HG02798 (cell line): Measurements from ENCODE around the gene DPP10.

Experiments
- ATAC-seq: cut with Tn5 transposase; IDR thresholded peaks from one replicate; pipeline ENCODE4 v1.9.1; 2021; ENCODE audit warnings: mild to moderate bottlenecking; ENCODE audit not compliant: unreplicated experiment, poor library complexity

The DPP10 gene

GRCh38 chr2:115596659-115597375 lies 1154.4 kb downstream of the DPP10 start:
- no peak for ATAC-seq

GRCh38 chr2:115603285-115603684 lies 1160.8 kb downstream of the DPP10 start:
- no peak for ATAC-seq

DNA sequence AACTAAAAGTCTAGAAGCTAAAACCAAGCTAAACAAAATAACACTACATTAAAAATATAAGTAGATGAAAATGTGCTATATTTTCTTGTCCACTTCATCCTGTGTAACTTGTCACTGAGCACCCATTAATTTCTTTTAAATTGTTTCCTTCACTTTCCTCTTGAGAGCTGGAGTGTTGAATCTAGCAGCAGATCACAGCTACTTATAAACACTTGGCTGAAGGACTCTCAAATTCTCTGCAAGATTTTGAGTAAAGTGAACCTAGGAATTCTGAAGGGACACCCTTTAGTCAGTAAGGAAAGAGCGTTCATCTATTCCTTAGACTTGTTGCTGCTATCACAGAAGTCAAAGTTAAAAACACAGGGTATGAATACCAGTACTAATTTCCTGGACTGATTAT lies 1163.9 kb downstream of the DPP10 start:
- ATAC-seq, result no peak

DNA sequence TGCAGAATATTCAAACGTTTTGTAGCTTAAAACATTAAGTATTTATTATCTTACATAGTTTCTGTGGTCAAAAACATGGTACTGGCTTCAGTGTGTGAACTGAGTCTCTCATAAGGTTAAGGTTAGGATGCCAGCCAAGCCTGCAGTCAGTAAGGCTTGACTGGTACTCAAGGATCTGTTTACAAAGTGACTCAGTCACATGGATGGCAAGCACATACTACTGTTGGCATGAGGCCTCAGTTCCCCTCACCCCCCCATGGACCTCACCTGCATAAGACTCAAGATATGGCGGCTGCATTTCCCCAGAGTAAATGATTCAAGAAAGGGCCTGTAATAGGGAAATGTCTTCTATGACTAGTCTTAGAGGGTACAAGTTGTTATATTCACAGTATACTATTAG lies 1167.5 kb downstream of the DPP10 start:
- no peak for ATAC-seq

DNA sequence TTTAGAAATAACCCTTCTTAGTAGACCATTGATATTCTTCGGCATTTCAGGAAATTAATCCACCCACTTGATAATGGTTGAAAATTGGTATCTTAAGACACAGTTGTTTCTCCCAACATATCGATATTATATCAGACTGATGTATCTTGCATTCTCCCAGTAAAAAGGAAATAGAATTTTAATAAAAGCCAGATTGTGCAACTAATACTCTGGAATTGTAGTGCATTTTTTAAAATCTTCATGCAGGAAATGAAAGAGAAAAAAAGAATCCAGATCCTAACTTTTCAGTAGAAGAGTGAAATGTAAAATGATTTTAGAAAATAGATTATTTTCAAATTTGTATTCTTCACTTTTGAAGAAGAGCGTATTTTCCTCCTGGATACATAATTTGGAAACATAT lies 1168.4 kb downstream of the DPP10 start:
- ATAC-seq, result no peak

DNA sequence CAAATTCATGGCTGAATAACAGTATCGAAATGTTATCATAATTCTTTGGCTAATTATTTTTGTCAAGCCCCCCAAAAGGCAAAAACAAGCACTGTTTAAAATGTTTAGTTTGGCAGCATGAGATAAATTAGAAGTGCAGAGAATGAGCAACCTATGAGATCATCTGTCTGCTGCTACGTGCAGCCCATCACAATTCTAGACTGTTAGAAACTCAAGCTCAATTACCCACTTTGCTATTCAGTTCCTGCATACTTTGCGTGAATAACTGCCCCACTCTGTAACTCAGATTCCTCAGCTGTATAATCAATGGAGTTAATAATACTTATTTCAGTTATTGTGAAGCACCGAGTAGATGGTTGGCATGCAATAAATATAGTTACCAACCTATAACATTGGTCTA lies 1181.9 kb downstream of the DPP10 start:
- no peak for ATAC-seq

DNA sequence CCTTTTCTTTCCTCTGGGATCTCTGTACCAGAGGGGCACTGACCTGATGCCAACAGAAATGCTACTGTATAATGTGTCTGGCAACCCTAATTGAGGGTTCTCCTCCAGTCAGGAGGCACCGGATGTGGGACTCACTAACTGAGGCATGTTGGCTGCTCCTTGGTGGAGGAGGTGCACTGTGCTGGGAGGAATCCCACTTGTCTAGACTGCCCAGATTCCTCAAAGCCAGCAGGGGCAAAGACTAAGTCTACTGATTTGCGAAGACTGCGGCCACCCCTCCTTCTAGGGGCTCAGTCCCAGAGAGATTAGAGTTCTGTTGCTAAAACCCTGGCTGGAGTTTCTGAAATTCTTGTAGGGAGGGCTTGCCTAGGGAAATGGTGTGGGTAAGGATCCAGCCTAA lies 1192.1 kb downstream of the DPP10 start:
- no peak for ATAC-seq

- no peak for ATAC-seq
Observed at GRCh38 chr2:115635430-115635829, 1193.0 kb downstream of the DPP10 start.

DNA sequence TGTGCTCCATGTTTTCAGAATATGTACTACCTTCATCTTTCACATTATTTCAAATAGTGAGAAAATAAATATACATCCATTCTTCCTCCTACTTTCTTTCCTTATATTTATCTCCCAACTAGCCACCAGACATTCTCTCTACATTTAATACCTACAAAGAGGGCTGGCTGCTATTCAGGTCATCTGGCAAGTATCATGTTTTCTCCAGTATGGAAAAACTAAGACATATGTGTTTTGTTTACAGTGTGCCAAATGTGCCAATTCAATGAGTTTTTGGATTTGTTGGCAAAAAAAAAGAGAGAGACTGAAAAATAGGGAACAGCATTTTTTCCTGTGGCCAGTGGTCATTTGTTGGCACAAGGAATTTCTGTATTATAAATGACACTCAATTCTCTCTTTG lies 1207.3 kb downstream of the DPP10 start:
- no peak for ATAC-seq

DNA sequence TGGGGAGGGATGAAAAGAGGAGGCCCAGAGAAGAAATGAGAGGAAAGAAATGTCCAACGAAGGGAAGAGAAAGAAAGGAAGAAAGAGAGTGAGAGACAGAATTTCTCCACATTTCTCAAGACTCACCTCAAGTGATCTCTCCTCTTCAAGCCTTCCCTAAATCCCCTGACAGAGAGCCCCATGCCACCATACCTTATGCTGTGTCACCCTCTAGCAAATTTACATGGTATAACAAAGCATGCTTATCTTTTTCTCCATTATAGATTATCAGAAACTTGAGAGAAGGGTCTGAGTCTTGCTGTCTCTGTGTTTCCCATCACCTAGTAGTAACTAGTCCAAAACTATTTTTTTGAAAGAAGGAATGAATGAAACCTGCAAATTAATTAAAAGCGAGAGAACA lies 1208.4 kb downstream of the DPP10 start:
- no peak for ATAC-seq

DNA sequence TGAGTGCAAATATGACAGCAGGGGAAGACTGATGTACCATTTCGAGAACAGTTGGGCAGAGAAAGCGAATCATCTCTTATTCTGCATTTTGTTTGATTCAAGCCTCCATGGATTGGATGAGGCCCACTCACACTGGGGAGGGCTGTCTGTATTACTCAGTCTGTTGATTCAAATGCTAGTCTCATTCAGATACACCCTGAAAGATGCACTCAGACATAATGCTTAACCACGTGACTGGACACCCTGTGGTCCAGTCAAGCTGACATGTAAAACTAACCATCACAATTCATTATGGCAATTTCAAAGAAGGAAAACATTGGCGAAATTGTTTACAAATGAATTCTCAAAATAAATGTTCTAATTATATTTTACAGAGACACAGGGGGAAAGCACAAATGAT lies 1210.2 kb downstream of the DPP10 start:
- ATAC-seq, result no peak

- ATAC-seq, result no peak
Observed at GRCh38 chr2:115654362-115654761, 1211.9 kb downstream of the DPP10 start.

- no peak for ATAC-seq
Observed at GRCh38 chr2:115678129-115678528, 1235.7 kb downstream of the DPP10 start.

DNA sequence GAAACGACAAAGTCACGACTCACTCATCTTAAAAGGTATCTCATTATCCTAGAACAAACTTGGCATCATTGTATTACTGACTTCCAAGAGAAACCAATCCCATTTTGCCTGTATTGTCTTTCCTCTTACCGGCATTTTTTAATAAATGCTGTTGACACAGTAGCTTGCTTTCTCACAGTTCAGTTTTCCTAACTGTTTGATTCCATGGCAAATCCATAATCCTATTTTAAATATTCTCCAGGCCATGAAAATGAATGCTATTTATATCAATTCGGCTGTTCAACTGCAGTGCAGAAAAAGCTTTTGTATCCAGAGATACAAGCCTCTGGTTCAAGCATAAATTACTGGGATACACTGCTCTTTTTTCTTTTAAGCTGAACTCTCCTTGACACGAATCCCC lies 1241.9 kb downstream of the DPP10 start:
- ATAC-seq, result no peak

GRCh38 chr2:115691409-115691808 lies 1249.0 kb downstream of the DPP10 start:
- no peak for ATAC-seq

GRCh38 chr2:115694651-115695050 lies 1252.2 kb downstream of the DPP10 start:
- ATAC-seq, result no peak

DNA sequence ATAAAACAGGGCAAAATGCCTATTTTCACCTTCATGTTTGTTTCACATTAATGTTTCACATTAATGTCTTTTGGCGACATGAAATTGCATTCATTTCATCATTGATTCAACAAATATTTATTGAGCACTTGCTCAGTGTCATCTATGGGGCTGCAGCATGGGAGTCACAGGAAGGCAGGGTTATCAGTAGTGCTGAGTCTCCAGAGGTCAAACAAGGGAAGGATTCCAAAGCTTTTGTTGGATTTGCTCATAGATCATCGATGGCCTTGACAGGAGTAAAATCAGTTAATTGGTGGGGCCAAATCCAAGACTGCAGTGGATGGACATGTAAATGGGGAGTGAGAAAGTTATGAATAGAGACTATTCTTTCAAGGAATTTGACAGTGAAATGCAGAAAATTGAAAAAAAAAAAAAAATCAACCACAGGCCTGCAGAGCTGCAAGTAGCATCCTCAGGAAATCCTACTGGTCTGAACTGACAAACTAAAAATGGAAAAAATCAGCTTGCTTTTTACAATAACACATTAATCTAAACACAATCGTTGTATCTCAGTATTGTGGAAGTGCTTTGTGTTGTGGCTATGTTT lies 1290.8 kb downstream of the DPP10 start:
- no peak for ATAC-seq

DNA sequence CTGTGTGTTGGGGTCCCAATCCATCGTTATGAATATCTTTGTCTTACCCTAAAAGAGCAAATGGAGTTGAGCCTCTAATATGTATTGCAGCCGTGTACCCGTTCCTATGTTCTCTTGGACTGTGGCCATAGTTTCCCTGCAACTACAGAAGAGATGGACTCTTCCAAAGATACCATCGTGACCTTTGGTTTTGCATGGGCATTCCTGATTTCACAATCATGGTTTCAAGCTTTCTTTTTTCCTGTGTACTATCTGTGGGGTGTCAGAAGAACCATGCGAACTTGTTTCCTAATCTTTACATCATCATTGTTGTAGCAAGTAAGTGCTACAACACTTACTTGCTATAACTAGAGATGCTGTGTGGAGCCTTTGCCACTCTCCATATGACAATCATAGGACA lies 1295.7 kb downstream of the DPP10 start:
- ATAC-seq, result no peak

GRCh38 chr2:115739574-115739973 lies 1297.1 kb downstream of the DPP10 start:
- ATAC-seq, result no peak

GRCh38 chr2:115746151-115746550 lies 1303.7 kb downstream of the DPP10 start:
- no peak for ATAC-seq

DNA sequence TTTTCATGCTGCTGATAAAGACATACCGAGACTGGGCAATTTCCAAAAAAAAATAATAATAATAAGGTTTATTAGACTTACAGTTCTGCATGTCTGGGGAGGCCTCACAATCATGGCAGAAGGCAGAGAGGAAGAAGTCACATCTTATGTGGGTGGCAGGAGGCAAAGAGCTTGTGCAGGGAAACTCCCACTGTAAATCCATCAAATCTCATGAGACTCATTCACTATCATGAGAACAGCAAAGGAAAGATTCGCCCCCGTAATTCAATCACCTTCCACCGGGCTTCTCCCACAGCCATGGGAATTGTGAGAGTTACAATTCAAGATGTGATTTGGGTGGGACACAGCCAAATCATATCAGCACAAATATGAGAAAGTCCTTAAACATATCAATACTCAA lies 1314.8 kb downstream of the DPP10 start:
- no peak for ATAC-seq

DNA sequence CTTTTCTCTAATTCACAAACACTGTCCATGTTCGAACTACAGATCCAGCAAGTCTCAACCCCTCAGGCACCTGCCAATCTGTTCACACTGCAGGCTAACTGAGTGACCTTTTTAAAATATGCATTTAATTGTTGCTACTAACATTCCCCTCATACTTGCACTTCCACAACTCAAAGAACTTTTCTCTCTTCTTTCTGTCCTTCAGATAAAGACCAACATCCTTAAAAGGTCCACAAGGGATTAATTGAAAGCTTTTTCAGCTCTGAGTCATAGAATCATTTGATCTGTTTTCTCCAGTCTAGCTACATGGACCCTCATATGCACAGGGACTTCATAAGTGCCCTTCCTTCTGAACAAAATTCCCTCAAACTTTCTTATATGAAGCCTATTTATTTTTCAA lies 1321.2 kb downstream of the DPP10 start:
- no peak for ATAC-seq
